Endothelial cell of umbilical vein (primary cell): Measurements from ENCODE around the gene CACHD1.

Experiments used
- EZH2 ChIP-seq: IDR thresholded peaks from 2 replicates; pipeline ENCODE4 v1.6.1; 2012; ENCODE audit warnings: borderline replicate concordance, low read depth, mild to moderate bottlenecking, moderate library complexity, low read length, inconsistent platforms; ENCODE audit not compliant: severe bottlenecking
- FOS ChIP-seq: IDR thresholded peaks from 2 replicates; pipeline ENCODE4 v1.6.1; 2011; ENCODE audit warnings: mild to moderate bottlenecking, low read length, moderate library complexity, borderline replicate concordance; ENCODE audit not compliant: insufficient read depth
- GATA2 ChIP-seq: IDR thresholded peaks from 2 replicates; pipeline ENCODE4 v1.7.0; 2011; ENCODE audit warnings: low read depth, mild to moderate bottlenecking, moderate library complexity, mixed read lengths, low read length; ENCODE audit not compliant: insufficient read length, insufficient read depth
- JUN ChIP-seq: IDR thresholded peaks from 2 replicates; pipeline ENCODE4 v1.6.1; 2011; ENCODE audit warnings: borderline replicate concordance, low read depth; ENCODE audit not compliant: insufficient read length, insufficient read depth
- MAX ChIP-seq: IDR thresholded peaks from 2 replicates; pipeline ENCODE4 v1.6.1; 2011; ENCODE audit not compliant: insufficient read depth, insufficient read length
- MYC ChIP-seq: IDR thresholded peaks from one replicate; pipeline ENCODE4 v1.6.1; 2011; ENCODE audit warnings: mild to moderate bottlenecking, low read depth, low read length
- POLR2A ChIP-seq: IDR thresholded peaks from 2 replicates; pipeline ENCODE4 v1.6.1; 2012; ENCODE audit warnings: low read depth, mild to moderate bottlenecking, control low read depth, low read length
- POLR2AphosphoS5 ChIP-seq: IDR thresholded peaks from 2 replicates; pipeline ENCODE4 v1.6.1; 2012; ENCODE audit warnings: low read depth, mild to moderate bottlenecking, control low read depth, low read length, moderate library complexity; ENCODE audit not compliant: insufficient read depth
- TF ChIP-seq, protein P1 (sequence below), 2 donors: IDR thresholded peaks; 1 replicate in 1 of 2; 2 replicates in 1 of 2; pipeline ENCODE4 v1.5.1; 2011; ENCODE audit warnings: low read length in 2 of 2, mild to moderate bottlenecking in 2 of 2, moderate library complexity in 2 of 2, control low read depth in 1 of 2, inconsistent platforms in 1 of 2, low read depth in 1 of 2; ENCODE audit not compliant: insufficient read depth in 1 of 2; ENCODE audit errors: extremely low read depth in 1 of 2

DNA sequence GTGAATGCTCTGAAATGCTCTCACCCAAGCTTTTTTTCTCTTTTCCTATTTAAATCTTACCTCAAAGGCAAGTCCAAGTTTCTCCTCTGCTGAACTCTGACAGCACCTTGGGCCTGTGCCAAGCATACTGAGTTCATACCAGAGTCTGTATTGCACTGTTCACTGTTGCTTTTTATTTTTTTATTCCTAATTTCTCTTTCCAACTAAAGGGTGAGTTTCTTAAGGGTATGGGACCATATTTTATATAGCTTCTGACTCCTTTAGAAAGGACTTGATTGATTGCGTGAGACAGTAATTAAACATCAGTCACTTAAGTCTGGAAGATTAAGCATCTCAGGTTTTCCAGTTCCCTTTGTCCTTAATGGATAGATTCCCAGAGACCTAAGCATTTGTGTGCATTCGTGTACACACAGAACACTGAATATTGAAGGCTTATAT, 69.9 kb downstream of the CACHD1 start:
- no peak for TF ChIP-seq MYC
- TF ChIP-seq, protein P1, sequence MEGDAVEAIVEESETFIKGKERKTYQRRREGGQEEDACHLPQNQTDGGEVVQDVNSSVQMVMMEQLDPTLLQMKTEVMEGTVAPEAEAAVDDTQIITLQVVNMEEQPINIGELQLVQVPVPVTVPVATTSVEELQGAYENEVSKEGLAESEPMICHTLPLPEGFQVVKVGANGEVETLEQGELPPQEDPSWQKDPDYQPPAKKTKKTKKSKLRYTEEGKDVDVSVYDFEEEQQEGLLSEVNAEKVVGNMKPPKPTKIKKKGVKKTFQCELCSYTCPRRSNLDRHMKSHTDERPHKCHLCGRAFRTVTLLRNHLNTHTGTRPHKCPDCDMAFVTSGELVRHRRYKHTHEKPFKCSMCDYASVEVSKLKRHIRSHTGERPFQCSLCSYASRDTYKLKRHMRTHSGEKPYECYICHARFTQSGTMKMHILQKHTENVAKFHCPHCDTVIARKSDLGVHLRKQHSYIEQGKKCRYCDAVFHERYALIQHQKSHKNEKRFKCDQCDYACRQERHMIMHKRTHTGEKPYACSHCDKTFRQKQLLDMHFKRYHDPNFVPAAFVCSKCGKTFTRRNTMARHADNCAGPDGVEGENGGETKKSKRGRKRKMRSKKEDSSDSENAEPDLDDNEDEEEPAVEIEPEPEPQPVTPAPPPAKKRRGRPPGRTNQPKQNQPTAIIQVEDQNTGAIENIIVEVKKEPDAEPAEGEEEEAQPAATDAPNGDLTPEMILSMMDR (IDR thresholded peaks at IDR 0.05; ENCODE audit: extremely low read depth in 1 of 2, insufficient read depth in 1 of 2, low read depth in 1 of 2, low read length in 2 of 2) = no peak
- TF ChIP-seq EZH2 = no peak
- no peak for TF ChIP-seq POLR2AphosphoS5
- no peak for TF ChIP-seq POLR2A
- no peak for TF ChIP-seq MAX
- TF ChIP-seq GATA2 = no peak
- no peak for TF ChIP-seq FOS
- TF ChIP-seq JUN = no peak
